Activated B cell treated with CpG ODN at 0.5 μM for 24 hours (primary cell): ENCODE data around the gene MARS1. TPM values are rescaled to one million over a fixed set of nuclear protein-coding genes. Genes with fewer than 3 reads are reported as not detected.

Experiments used
- ATAC-seq: fragments of 200-7000 bp; cut with Tn5 transposase; one replicate; pipeline ENCODE4 v1.10.0; 2021; ENCODE audit warnings: low read depth, mild to moderate bottlenecking, moderate library complexity
- CTCF ChIA-PET: fragments of 350-600 bp; sonication (Branson Sonifier 250); formaldehyde crosslinking; loops from one replicate; lab custom pipeline; 2021; ENCODE audit warnings: antibody characterized with exemption; lab: Charles Lee
- POLR2A ChIA-PET: fragments of 350-600 bp; sonication (Branson Sonifier 250); formaldehyde crosslinking; loops from one replicate; lab custom pipeline; 2021; ENCODE audit warnings: antibody characterized with exemption; lab: Charles Lee
- DNase-seq: peaks from one replicate; pipeline ENCODE4 v3.0.0; 2022
- H3K27ac Mint-ChIP-seq: one replicate; pipeline ENCODE4 v1.8.0; 2020; ENCODE audit warnings: mixed read lengths
- H3K27me3 Mint-ChIP-seq: one replicate; pipeline ENCODE4 v1.8.0; 2021; ENCODE audit warnings: mixed read lengths
- H3K36me3 Mint-ChIP-seq: one replicate; pipeline ENCODE4 v1.8.0; 2021; ENCODE audit warnings: low read depth, mixed read lengths
- H3K4me1 Mint-ChIP-seq: one replicate; pipeline ENCODE4 v1.8.0; 2021; ENCODE audit warnings: mixed read lengths
- H3K4me3 Mint-ChIP-seq: one replicate; pipeline ENCODE4 v1.8.0; 2020; ENCODE audit warnings: mild to moderate bottlenecking, mixed read lengths
- H3K9me3 Mint-ChIP-seq: one replicate; pipeline ENCODE4 v1.8.0; 2020; ENCODE audit warnings: mixed read lengths
- CTCF ChIP-seq: fragments of 200-600 bp; IDR thresholded peaks from one replicate; pipeline ENCODE4 v1.8.0; 2022; ENCODE audit warnings: antibody characterized with exemption, mild to moderate bottlenecking
- intact Hi-C: fragments of 100-400 bp; cut with micrococcal nuclease; formaldehyde crosslinking; loops from one replicate; pipeline ENCODE4 v1.15.1; 2024
- total RNA-seq: library from RNA; stranded (reverse); gene quantifications from 2 replicates; pipeline ENCODE4 v1.2.3, GENCODE V29; 2022

Gene MARS1
- total RNA-seq, 1 donor from 2014 or later = 425 TPM

- Mint-ChIP-seq H3K36me3 (no peaks in the 10 kb centered on the region), H3K9me3 (no peaks in the 10 kb centered on the region), H3K27me3 (no peaks in the 10 kb centered on the region), H3K27ac (no peak overlapping the region), H3K4me3 (no peak overlapping the region), H3K4me1 (peaks cover 9% of the 10 kb centered on the region)
- no peak for TF ChIP-seq CTCF
- no peak for ATAC-seq
- ChIA-PET CTCF (interaction anchor here (1.3 to 5.4 kb wide), 5 partner anchors 17 to 208 kb away, joined by 3 to 58 read pairs (median 9); partner anchors contain the start of gene INHBC), POLR2A (interaction anchor here (0.6 kb wide), 1 partner anchor 28 kb away, joined by 3 read pairs; the partner anchor contains the start of gene ARHGAP9)
- intact Hi-C loops = loop anchor here (10.0 kb wide), 1 partner anchor 327 kb away; the partner anchor contains the start of gene LRP1
- DNase-seq = no peak
Measured at GRCh38 chr12:57451233-57451778, 36.6 kb upstream of the MARS1 start.

- ATAC-seq (no peak), DNase-seq (no peak)
- no peaks in the 10 kb centered on the region for H3K27me3 Mint-ChIP-seq
- no peak overlapping the region for H3K4me3 Mint-ChIP-seq
- POLR2A ChIA-PET = interaction anchor here (0.6 to 1.3 kb wide), 5 partner anchors 9 to 328 kb away, joined by 3 to 5 read pairs (median 4); no protein-coding TSS in a partner anchor
- intact Hi-C loops = loop anchor here (10.0 kb wide), 1 partner anchor 328 kb away; the partner anchor contains the start of gene LRP1
- H3K9me3 Mint-ChIP-seq = no peaks in the 10 kb centered on the region
- CTCF ChIA-PET = interaction anchor here (0.7 to 5.4 kb wide), 17 partner anchors 9 to 340 kb away, joined by 3 to 67 read pairs (median 4); partner anchors contain the start of genes INHBC and STAT6
- TF ChIP-seq CTCF = no peak
- no peak overlapping the region for H3K27ac Mint-ChIP-seq
- no peaks in the 10 kb centered on the region for H3K36me3 Mint-ChIP-seq
- H3K4me1 Mint-ChIP-seq = peaks cover 9% of the 10 kb centered on the region
Measured at GRCh38 chr12:57452181-57452936, 35.5 kb upstream of the MARS1 start.

GRCh38 chr12:57452937-57453509, 34.8 kb upstream of the MARS1 start:
- no peak overlapping the region for H3K4me3 Mint-ChIP-seq
- ChIA-PET POLR2A (interaction anchor here (0.6 to 1.3 kb wide), 5 partner anchors 9 to 329 kb away, joined by 3 to 5 read pairs (median 4); no protein-coding TSS in a partner anchor), CTCF (interaction anchor here (0.7 to 5.4 kb wide), 16 partner anchors 9 to 341 kb away, joined by 3 to 67 read pairs (median 4); partner anchors contain the start of genes INHBC and STAT6)
- no peak overlapping the region for H3K27ac Mint-ChIP-seq
- TF ChIP-seq CTCF = no peak
- no peaks in the 10 kb centered on the region for H3K9me3 Mint-ChIP-seq
- H3K36me3 Mint-ChIP-seq = no peaks in the 10 kb centered on the region
- no peaks in the 10 kb centered on the region for H3K27me3 Mint-ChIP-seq
- intact Hi-C loops = loop anchor here (1.0 to 10.0 kb wide), 2 partner anchors 146 to 328 kb away; partner anchors contain the start of gene LRP1
- ATAC-seq = peak; percentile 71
- peaks cover 12% of the 10 kb centered on the region for H3K4me1 Mint-ChIP-seq
- DNase-seq = peak; percentile 45

GRCh38 chr12:57454213-57454565, 33.7 kb upstream of the MARS1 start:
- ChIA-PET POLR2A (no interaction called here), CTCF (interaction anchor here (1.6 to 5.4 kb wide), 6 partner anchors 20 to 330 kb away, joined by 4 to 67 read pairs (median 11); partner anchors contain the start of gene INHBC)
- Mint-ChIP-seq H3K9me3 (no peaks in the 10 kb centered on the region), H3K27me3 (no peaks in the 10 kb centered on the region), H3K4me1 (peaks cover 23% of the 10 kb centered on the region), H3K36me3 (peaks cover 3% of the 10 kb centered on the region), H3K4me3 (no peak overlapping the region), H3K27ac (no peak overlapping the region)
- intact Hi-C loops = loop anchor here (10.0 kb wide), 1 partner anchor 329 kb away; the partner anchor contains the start of gene LRP1
- no peak for TF ChIP-seq CTCF
- DNase-seq (no peak), ATAC-seq (no peak)
